GM12878 (cell line): Measurements from ENCODE around the gene ADAT3. TPM values are rescaled to one million over a fixed set of nuclear protein-coding genes. Genes with fewer than 3 reads are reported as not detected.
A peak's percentile ranks its signal among the peaks of the same experiment; 100 is the strongest.

ENCODE experiments used
- BHLHE40 ChIP-seq, 2 experiments: fragments of 450-650 bp in 1 of 2; IDR thresholded peaks; 2 replicates each; pipeline ENCODE4 v1.6.1; 2011 to 2017; ENCODE audit warnings: low read depth in 2 of 2, borderline replicate concordance in 1 of 2, improper control_type of control experiment in 1 of 2, low read length in 1 of 2, mild to moderate bottlenecking in 1 of 2
- CTCF ChIP-seq, 3 experiments: IDR thresholded peaks in 2 of 3; conservative IDR thresholded peaks in 1 of 3; 2 replicates each; pipeline ENCODE4 v1.5.1; 2011; ENCODE audit warnings: low read depth in 3 of 3, low read length in 3 of 3, mild to moderate bottlenecking in 3 of 3, control low read depth in 2 of 3, moderate library complexity in 2 of 3, inconsistent platforms in 1 of 3, mixed read lengths in 1 of 3; ENCODE audit not compliant: control insufficient read depth in 2 of 3, insufficient read depth in 1 of 3; ENCODE audit errors: extremely low read depth in 1 of 3
- E2F4 ChIP-seq: IDR thresholded peaks from 2 replicates; pipeline ENCODE4 v1.6.1; 2012; ENCODE audit warnings: low read depth, low read length, improper control_type of control experiment
- ETV6 ChIP-seq, 2 experiments: fragments of 450-650 bp in 1 of 2; IDR thresholded peaks in 1 of 2; conservative IDR thresholded peaks in 1 of 2; 2 replicates each; pipeline ENCODE4 v1.6.1; 2014; ENCODE audit warnings: antibody characterized with exemption in 1 of 2, borderline replicate concordance in 1 of 2, low read depth in 1 of 2, mild to moderate bottlenecking in 1 of 2, moderate library complexity in 1 of 2
- GATAD2B ChIP-seq: fragments of 450-650 bp; conservative IDR thresholded peaks from 2 replicates; pipeline ENCODE4 v1.6.1; 2017; ENCODE audit warnings: low read depth, mild to moderate bottlenecking, moderate library complexity
- MXI1 ChIP-seq: fragments of 150-350 bp; IDR thresholded peaks from 2 replicates; pipeline ENCODE4 v1.6.1; 2011; ENCODE audit warnings: low read depth, mild to moderate bottlenecking, inconsistent platforms, low read length, improper control_type of control experiment
- MYB ChIP-seq: fragments of 150-350 bp; IDR thresholded peaks from 2 replicates; pipeline ENCODE4 v1.6.1; 2014; ENCODE audit warnings: mild to moderate bottlenecking, low read depth, low read length, borderline replicate concordance
- NFYB ChIP-seq: IDR thresholded peaks from 2 replicates; pipeline ENCODE4 v1.6.1; 2011; ENCODE audit warnings: low read depth, mild to moderate bottlenecking, low read length, improper control_type of control experiment, moderate library complexity; ENCODE audit not compliant: insufficient read depth
- PKNOX1 ChIP-seq: fragments of 450-650 bp; IDR thresholded peaks from 2 replicates; pipeline ENCODE4 v1.6.1; 2016; ENCODE audit warnings: mild to moderate bottlenecking
- RB1 ChIP-seq: fragments of 450-650 bp; formaldehyde crosslinking; IDR thresholded peaks from 2 replicates; pipeline ENCODE4 v1.6.1; 2017; ENCODE audit warnings: mild to moderate bottlenecking, borderline replicate concordance
- SPI1 ChIP-seq: IDR thresholded peaks from 2 replicates; pipeline ENCODE4 v1.6.1; 2011; ENCODE audit warnings: low read depth, mild to moderate bottlenecking, low read length, moderate library complexity, borderline replicate concordance; ENCODE audit not compliant: insufficient read depth
- SREBF2 ChIP-seq: IDR thresholded peaks from 2 replicates; pipeline ENCODE4 v1.6.1; 2012; ENCODE audit warnings: mild to moderate bottlenecking, low read length
- TCF12 ChIP-seq: IDR thresholded peaks from 2 replicates; pipeline ENCODE4 v1.6.1; 2011; ENCODE audit warnings: low read depth, mild to moderate bottlenecking, low read length
- YBX1 ChIP-seq: fragments of 450-650 bp; IDR thresholded peaks from 2 replicates; pipeline ENCODE4 v1.6.1; 2016; ENCODE audit warnings: antibody characterized with exemption
- ZNF207 ChIP-seq: fragments of 450-650 bp; IDR thresholded peaks from 2 replicates; pipeline ENCODE4 v1.6.1; 2014; ENCODE audit warnings: antibody characterized with exemption, mild to moderate bottlenecking, borderline replicate concordance
- ZNF622 ChIP-seq: fragments of 450-650 bp; IDR thresholded peaks from 2 replicates; pipeline ENCODE4 v1.6.1; 2017; ENCODE audit warnings: mild to moderate bottlenecking, inconsistent platforms
- polyA plus RNA-seq, 11 experiments: library from polyadenylated mRNA; depleted of rRNA in 4 of 11; unstranded in 6 of 11; stranded (reverse) in 5 of 11; fragments of >200 nt; fragmentation: Nextera tagmentation in 4 of 11; fragmentation: Illumina TruSeq in 1 of 11; extraction: Ambion mirVana in 4 of 11; extraction: Trizol in 1 of 11; gene quantifications; 1 replicate in 1 of 11; 2 replicates in 10 of 11; pipeline versions ENCODE4 v1.2.1 to v1.2.3, GENCODE V29; 2011 to 2016; ENCODE audit warnings: inconsistent platforms in 2 of 11, missing spikeins in 2 of 11, low read depth in 1 of 11
- total RNA-seq, 4 experiments: library from RNA; depleted of rRNA in 3 of 4; stranded (reverse); fragments of >200 nt in 3 of 4; fragmentation: Illumina TruSeq in 1 of 4; extraction: Trizol in 1 of 4; gene quantifications; 2 replicates each; pipeline versions ENCODE4 v1.2.1 to v1.2.3, GENCODE V29; 2013 to 2021
- TF ChIP-seq, protein P1 (sequence below): IDR thresholded peaks from 2 replicates; pipeline ENCODE4 v1.6.1; 2012; ENCODE audit warnings: low read depth, low read length, improper control_type of control experiment
- TF ChIP-seq, protein P2 (sequence below): IDR thresholded peaks from 2 replicates; pipeline ENCODE4 v1.6.1; 2011; ENCODE audit warnings: low read depth, low read length, improper control_type of control experiment, borderline replicate concordance
- TF ChIP-seq, protein P3 (sequence below): fragments of 450-650 bp; IDR thresholded peaks from 2 replicates; pipeline ENCODE4 v1.6.1; 2017; ENCODE audit warnings: antibody characterized with exemption, mild to moderate bottlenecking, moderate library complexity

The ADAT3 gene
- total and polyA plus RNA-seq, 10 of the 15 experiments (the other 5 are each of a cell fraction or from before 2014, with no cell fraction given), result 0.27 to 11.8 (median 7.7) TPM; not detected in 3

GRCh38 chr19:1929021-1929742 lies 24.0 kb downstream of the ADAT3 start (continued):
- TF ChIP-seq, protein P1, sequence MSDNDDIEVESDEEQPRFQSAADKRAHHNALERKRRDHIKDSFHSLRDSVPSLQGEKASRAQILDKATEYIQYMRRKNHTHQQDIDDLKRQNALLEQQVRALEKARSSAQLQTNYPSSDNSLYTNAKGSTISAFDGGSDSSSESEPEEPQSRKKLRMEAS, result no peak
- peak; percentile 51; the same call in 1 of the 2 replicates for TF ChIP-seq RB1
- no peak for TF ChIP-seq ZNF622
- no peak for TF ChIP-seq E2F4
- TF ChIP-seq MYB, result no peak
- peak; percentile 20; the same call in 1 of the 2 replicates for TF ChIP-seq GATAD2B
- TF ChIP-seq, protein P2, sequence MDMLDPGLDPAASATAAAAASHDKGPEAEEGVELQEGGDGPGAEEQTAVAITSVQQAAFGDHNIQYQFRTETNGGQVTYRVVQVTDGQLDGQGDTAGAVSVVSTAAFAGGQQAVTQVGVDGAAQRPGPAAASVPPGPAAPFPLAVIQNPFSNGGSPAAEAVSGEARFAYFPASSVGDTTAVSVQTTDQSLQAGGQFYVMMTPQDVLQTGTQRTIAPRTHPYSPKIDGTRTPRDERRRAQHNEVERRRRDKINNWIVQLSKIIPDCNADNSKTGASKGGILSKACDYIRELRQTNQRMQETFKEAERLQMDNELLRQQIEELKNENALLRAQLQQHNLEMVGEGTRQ, result no peak
- no peak for TF ChIP-seq NFYB
- TF ChIP-seq YBX1, result no peak
- 0 out of 2 replicates have a peak, but pooled peaks have one; percentile 36 for TF ChIP-seq ZNF207
- peak; percentile 83 to 97 (median 85) for TF ChIP-seq CTCF (IDR thresholded peaks at IDR 0.05 in 2 of 3, conservative IDR thresholded peaks at IDR 0.05 in 1 of 3; ENCODE audit: control insufficient read depth in 2 of 3, extremely low read depth in 1 of 3, insufficient read depth in 1 of 3, low read depth in 3 of 3, low read length in 3 of 3)
- no peak for TF ChIP-seq ETV6 (conservative IDR thresholded peaks at IDR 0.05 in 1 of 2, IDR thresholded peaks at IDR 0.05 in 1 of 2; ENCODE audit: borderline replicate concordance in 1 of 2, low read depth in 1 of 2)
- TF ChIP-seq SPI1, result no peak
- TF ChIP-seq TCF12, result no peak
- no peak for TF ChIP-seq MXI1
- TF ChIP-seq, protein P3, sequence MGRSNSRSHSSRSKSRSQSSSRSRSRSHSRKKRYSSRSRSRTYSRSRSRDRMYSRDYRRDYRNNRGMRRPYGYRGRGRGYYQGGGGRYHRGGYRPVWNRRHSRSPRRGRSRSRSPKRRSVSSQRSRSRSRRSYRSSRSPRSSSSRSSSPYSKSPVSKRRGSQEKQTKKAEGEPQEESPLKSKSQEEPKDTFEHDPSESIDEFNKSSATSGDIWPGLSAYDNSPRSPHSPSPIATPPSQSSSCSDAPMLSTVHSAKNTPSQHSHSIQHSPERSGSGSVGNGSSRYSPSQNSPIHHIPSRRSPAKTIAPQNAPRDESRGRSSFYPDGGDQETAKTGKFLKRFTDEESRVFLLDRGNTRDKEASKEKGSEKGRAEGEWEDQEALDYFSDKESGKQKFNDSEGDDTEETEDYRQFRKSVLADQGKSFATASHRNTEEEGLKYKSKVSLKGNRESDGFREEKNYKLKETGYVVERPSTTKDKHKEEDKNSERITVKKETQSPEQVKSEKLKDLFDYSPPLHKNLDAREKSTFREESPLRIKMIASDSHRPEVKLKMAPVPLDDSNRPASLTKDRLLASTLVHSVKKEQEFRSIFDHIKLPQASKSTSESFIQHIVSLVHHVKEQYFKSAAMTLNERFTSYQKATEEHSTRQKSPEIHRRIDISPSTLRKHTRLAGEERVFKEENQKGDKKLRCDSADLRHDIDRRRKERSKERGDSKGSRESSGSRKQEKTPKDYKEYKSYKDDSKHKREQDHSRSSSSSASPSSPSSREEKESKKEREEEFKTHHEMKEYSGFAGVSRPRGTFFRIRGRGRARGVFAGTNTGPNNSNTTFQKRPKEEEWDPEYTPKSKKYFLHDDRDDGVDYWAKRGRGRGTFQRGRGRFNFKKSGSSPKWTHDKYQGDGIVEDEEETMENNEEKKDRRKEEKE, result no peak
- peak; percentile 35; the same call in 1 of the 2 replicates for TF ChIP-seq PKNOX1
- TF ChIP-seq BHLHE40 (IDR thresholded peaks at IDR 0.05; ENCODE audit: borderline replicate concordance in 1 of 2, low read depth in 2 of 2, low read length in 1 of 2), result peak; percentile 15 to 47; a peak in 1 of 4 replicates
- no peak for TF ChIP-seq SREBF2
